MM.1S (cell line): ENCODE data around the gene LRMDA.

Experiments
- DNase-seq: peaks from one replicate; pipeline ENCODE4 v3.0.0-alpha.2; 2015
- H2AFZ ChIP-seq: fragments of 300-600 bp; sonication (generic); 2 replicates; pipeline ENCODE4 v1.6.0; 2016; ENCODE audit warnings: antibody characterized with exemption, low read length
- H3F3A ChIP-seq: fragments of 300-600 bp; sonication (generic); 2 replicates; pipeline ENCODE4 v1.6.1; 2016; ENCODE audit warnings: mild to moderate bottlenecking, antibody characterized with exemption, low read length, moderate library complexity, mixed read lengths; ENCODE audit not compliant: insufficient read depth
- H3K27ac ChIP-seq: fragments of 300-600 bp; sonication (generic); 2 replicates; pipeline ENCODE4 v1.5.1; 2016; ENCODE audit warnings: mild to moderate bottlenecking, low read length
- H3K27me3 ChIP-seq: fragments of 300-600 bp; sonication (generic); replicated peaks from 2 replicates; pipeline ENCODE4 v1.6.0; 2016; ENCODE audit warnings: low read length; ENCODE audit not compliant: insufficient read depth
- H3K36me3 ChIP-seq: fragments of 300-600 bp; sonication (generic); replicated peaks from 2 replicates; pipeline ENCODE4 v1.6.1; 2016; ENCODE audit warnings: mild to moderate bottlenecking, low read length, mixed read lengths; ENCODE audit not compliant: insufficient read depth
- H3K4me1 ChIP-seq: fragments of 300-600 bp; sonication (generic); 2 replicates; pipeline ENCODE4 v1.6.1; 2016; ENCODE audit warnings: low read length, mixed read lengths
- H3K4me2 ChIP-seq: fragments of 300-600 bp; sonication (generic); 2 replicates; pipeline ENCODE4 v1.6.0; 2016; ENCODE audit warnings: low read depth, low read length
- H3K4me3 ChIP-seq: fragments of 300-600 bp; sonication (generic); 2 replicates; pipeline ENCODE4 v1.5.1; 2016; ENCODE audit warnings: low read length, mixed read lengths
- H3K79me2 ChIP-seq: fragments of 300-600 bp; sonication (generic); 2 replicates; pipeline ENCODE4 v1.6.1; 2016; ENCODE audit warnings: mixed run types, low read length, mixed read lengths
- H3K9ac ChIP-seq: fragments of 300-600 bp; sonication (generic); 2 replicates; pipeline ENCODE4 v1.6.1; 2016; ENCODE audit warnings: low read length, mixed read lengths
- H3K9me2 ChIP-seq: fragments of 300-600 bp; sonication (generic); replicated peaks from 2 replicates; pipeline ENCODE4 v1.6.1; 2016; ENCODE audit warnings: mild to moderate bottlenecking, low read length, mixed read lengths; ENCODE audit not compliant: insufficient read depth
- H3K9me3 ChIP-seq: fragments of 300-600 bp; sonication (generic); replicated peaks from 2 replicates; pipeline ENCODE4 v1.6.1; 2016; ENCODE audit warnings: mild to moderate bottlenecking, low read length, mixed read lengths; ENCODE audit not compliant: insufficient read depth
- H4K20me1 ChIP-seq: fragments of 300-600 bp; sonication (generic); 2 replicates; pipeline ENCODE4 v1.6.1; 2016; ENCODE audit warnings: mild to moderate bottlenecking, low read length, moderate library complexity, mixed read lengths; ENCODE audit not compliant: insufficient read depth
- CTCF ChIP-seq: fragments of 300-600 bp; sonication (generic); IDR thresholded peaks from 2 replicates; pipeline ENCODE4 v1.5.1; 2016; ENCODE audit warnings: antibody characterized with exemption, low read length, mixed read lengths
- EZH2 ChIP-seq: fragments of 300-600 bp; sonication (generic); optimal IDR thresholded peaks from 2 replicates; pipeline ENCODE3; 2017; ENCODE audit warnings: low read depth, mild to moderate bottlenecking, antibody characterized with exemption, low read length, mixed read lengths
- EZH2phosphoT487 ChIP-seq: fragments of 300-600 bp; sonication (generic); IDR thresholded peaks from 2 replicates; pipeline ENCODE4 v1.6.1; 2018; ENCODE audit warnings: antibody characterized with exemption, low read length

LRMDA gene

GRCh38 chr10:76553263-76554032 lies 1122.0 kb downstream of the LRMDA start:
- no peaks in the 10 kb centered on the region for H3F3A ChIP-seq
- no peak overlapping the region for H3K27ac ChIP-seq
- H2AFZ ChIP-seq = no peak overlapping the region
- no peak overlapping the region for H3K4me3 ChIP-seq
- no peak for DNase-seq
- no peaks in the 10 kb centered on the region for H3K9me2 ChIP-seq
- TF ChIP-seq CTCF (no peak), EZH2phosphoT487 (no peak), EZH2 (no peak)
- H3K79me2 ChIP-seq = no peaks in the 10 kb centered on the region
- H3K9me3 ChIP-seq = no peaks in the 10 kb centered on the region
- H3K36me3 ChIP-seq = no peaks in the 10 kb centered on the region
- H3K4me1 ChIP-seq = no peaks in the 10 kb centered on the region
- H4K20me1 ChIP-seq = no peaks in the 10 kb centered on the region
- H3K9ac ChIP-seq = no peak overlapping the region
- no peak overlapping the region for H3K4me2 ChIP-seq
- H3K27me3 ChIP-seq = no peaks in the 10 kb centered on the region

- H3F3A ChIP-seq = no peaks in the 10 kb centered on the region
- H4K20me1 ChIP-seq = no peaks in the 10 kb centered on the region
- H3K4me2 ChIP-seq = no peak overlapping the region
- H3K79me2 ChIP-seq = no peaks in the 10 kb centered on the region
- no peak for TF ChIP-seq EZH2phosphoT487
- TF ChIP-seq CTCF = no peak
- no peaks in the 10 kb centered on the region for H3K9me2 ChIP-seq
- no peaks in the 10 kb centered on the region for H3K36me3 ChIP-seq
- no peak overlapping the region for H3K9ac ChIP-seq
- no peaks in the 10 kb centered on the region for H3K4me1 ChIP-seq
- H3K9me3 ChIP-seq = no peaks in the 10 kb centered on the region
- H2AFZ ChIP-seq = no peak overlapping the region
- H3K27ac ChIP-seq = no peak overlapping the region
- H3K4me3 ChIP-seq = no peak overlapping the region
- DNase-seq = no peak
- no peaks in the 10 kb centered on the region for H3K27me3 ChIP-seq
Measured at GRCh38 chr10:76554033-76554408, 1122.6 kb downstream of the LRMDA start.

GRCh38 chr10:76554478-76554877 lies 1123.1 kb downstream of the LRMDA start:
- no peaks in the 10 kb centered on the region for H4K20me1 ChIP-seq
- no peaks in the 10 kb centered on the region for H3F3A ChIP-seq
- no peaks in the 10 kb centered on the region for H3K36me3 ChIP-seq
- H3K9ac ChIP-seq = no peak overlapping the region
- H2AFZ ChIP-seq = no peak overlapping the region
- TF ChIP-seq CTCF (no peak), EZH2phosphoT487 (no peak), EZH2 (no peak)
- no peak overlapping the region for H3K27ac ChIP-seq
- no peaks in the 10 kb centered on the region for H3K9me2 ChIP-seq
- H3K9me3 ChIP-seq = no peaks in the 10 kb centered on the region
- H3K27me3 ChIP-seq = no peaks in the 10 kb centered on the region
- H3K4me3 ChIP-seq = no peak overlapping the region
- no peak overlapping the region for H3K4me2 ChIP-seq
- no peak for DNase-seq
- H3K4me1 ChIP-seq = no peaks in the 10 kb centered on the region
- H3K79me2 ChIP-seq = no peaks in the 10 kb centered on the region
